B cell (primary cell): Measurements from ENCODE around the gene PSG2. TPM values are rescaled to one million over a fixed set of nuclear protein-coding genes. Genes with fewer than 3 reads are reported as not detected.
"Not testable (repeated sequence)": the region's sequence is repeated elsewhere in the genome, so short reads cannot be mapped to it uniquely, and the experiment has no call there.

Experiments
- ATAC-seq: fragments of 200-7000 bp; cut with Tn5 transposase; one replicate; pipeline ENCODE4 v1.10.0; 2021; ENCODE audit warnings: low read depth, mild to moderate bottlenecking, moderate number of reproducible peaks, moderate library complexity
- CTCF ChIA-PET: fragments of 350-600 bp; sonication (Branson Sonifier 250); formaldehyde crosslinking; loops from one replicate; lab custom pipeline; 2021; ENCODE audit warnings: antibody characterized with exemption, inconsistent platforms; lab: Charles Lee
- POLR2A ChIA-PET: fragments of 350-600 bp; sonication (Branson Sonifier 250); formaldehyde crosslinking; loops from one replicate; lab custom pipeline; 2021; ENCODE audit warnings: antibody characterized with exemption; lab: Charles Lee
- DNase-seq: peaks from one replicate; pipeline ENCODE4 v3.0.0; 2013
- H2AFZ ChIP-seq: 2 replicates; pipeline ENCODE4 v1.6.1; 2012; ENCODE audit warnings: mild to moderate bottlenecking, low read depth, low read length; ENCODE audit not compliant: insufficient read depth, poor library complexity, severe bottlenecking
- H3K27ac ChIP-seq, 2 donors: 1 replicate in 1 of 2; 2 replicates in 1 of 2; pipeline ENCODE4 v1.5.1; 2012 to 2013; ENCODE audit warnings: low read length in 2 of 2, mild to moderate bottlenecking in 2 of 2, moderate library complexity in 1 of 2
- H3K27me3 ChIP-seq, 4 experiments: fragments of 200-600 bp in 1 of 4; sonication (generic) in 1 of 4; replicated peaks in 1 of 4; 1 replicate in 2 of 4; 2 replicates in 2 of 4; pipeline versions ENCODE4 v1.6.1 to v1.7.0; 2013 to 2016; ENCODE audit warnings: low read length in 3 of 4, mild to moderate bottlenecking in 2 of 4, mixed read lengths in 1 of 4, moderate library complexity in 1 of 4; ENCODE audit not compliant: insufficient read depth in 4 of 4, control insufficient read depth in 3 of 4; ENCODE audit errors: control extremely low read depth in 1 of 4
- H3K36me3 ChIP-seq, 2 experiments: replicated peaks in 1 of 2; 1 replicate in 1 of 2; 2 replicates in 1 of 2; pipeline versions ENCODE4 v1.6.1 to v1.7.1; 2013; ENCODE audit warnings: low read length in 1 of 2; ENCODE audit not compliant: insufficient read depth in 2 of 2, control insufficient read depth in 1 of 2; ENCODE audit errors: control extremely low read depth in 1 of 2, extremely low read depth in 1 of 2
- H3K4me1 ChIP-seq, 2 donors: fragments of 200-600 bp in 1 of 2; sonication (generic) in 1 of 2; 1 replicate in 1 of 2; 2 replicates in 1 of 2; pipeline versions ENCODE4 v1.5.1 to v1.6.1; 2013 to 2017; ENCODE audit warnings: low read length in 2 of 2; ENCODE audit not compliant: control insufficient read depth in 2 of 2, insufficient read depth in 2 of 2
- H3K4me2 ChIP-seq: replicated peaks from 2 replicates; pipeline ENCODE3; 2012; ENCODE audit warnings: mild to moderate bottlenecking, low read depth, low read length; ENCODE audit not compliant: poor library complexity, severe bottlenecking
- H3K4me3 ChIP-seq, 5 experiments: fragments of 200-600 bp in 1 of 5; sonication (generic) in 1 of 5; 1 replicate in 3 of 5; 2 replicates in 2 of 5; pipeline versions ENCODE4 v1.5.1 to v1.7.0; 2011 to 2016; ENCODE audit warnings: low read length in 4 of 5, mild to moderate bottlenecking in 4 of 5, low read depth in 2 of 5, control low read depth in 1 of 5, moderate library complexity in 1 of 5; ENCODE audit not compliant: insufficient read depth in 1 of 5; ENCODE audit errors: control extremely low read depth in 1 of 5, extremely low read depth in 1 of 5
- H3K79me2 ChIP-seq: fragments of 200-600 bp; sonication (generic); one replicate; pipeline ENCODE4 v1.6.0; 2016; ENCODE audit warnings: low read length; ENCODE audit not compliant: control insufficient read depth, insufficient read depth
- H3K9ac ChIP-seq: fragments of 200-600 bp; sonication (generic); 2 replicates; pipeline ENCODE4 v1.6.1; 2017; ENCODE audit warnings: mild to moderate bottlenecking, low read length, moderate library complexity
- H3K9me3 ChIP-seq, 3 donors: one replicate each; pipeline versions ENCODE4 v1.6.1 to v1.7.1; 2013; ENCODE audit warnings: low read length in 2 of 3; ENCODE audit not compliant: control insufficient read depth in 2 of 3, insufficient read depth in 1 of 3; ENCODE audit errors: control extremely low read depth in 1 of 3
- H4K20me1 ChIP-seq: 2 replicates; pipeline ENCODE4 v1.6.0; 2012; ENCODE audit warnings: mild to moderate bottlenecking, low read length; ENCODE audit not compliant: insufficient read depth, control insufficient read depth, poor library complexity, severe bottlenecking
- H3K27ac Mint-ChIP-seq: one replicate; pipeline ENCODE4 v1.8.0; 2021; ENCODE audit warnings: mixed read lengths
- H3K27me3 Mint-ChIP-seq: one replicate; pipeline ENCODE4 v1.8.0; 2021; ENCODE audit warnings: mixed read lengths
- H3K4me1 Mint-ChIP-seq: one replicate; pipeline ENCODE4 v1.8.0; 2021; ENCODE audit warnings: mixed read lengths
- H3K4me3 Mint-ChIP-seq: one replicate; pipeline ENCODE4 v1.8.0; 2021; ENCODE audit warnings: mixed read lengths
- H3K9me3 Mint-ChIP-seq: one replicate; pipeline ENCODE4 v1.8.0; 2022; ENCODE audit warnings: mixed read lengths; ENCODE audit not compliant: insufficient read depth
- CTCF ChIP-seq: fragments of 200-600 bp; IDR thresholded peaks from one replicate; pipeline ENCODE4 v1.8.0; 2022; ENCODE audit warnings: antibody characterized with exemption, mild to moderate bottlenecking
- WGBS: methylation state at CpG from one replicate; pipeline ENCODE4 v1.1.5; 2013; ENCODE audit warnings: missing lambda C conversion rate; ENCODE audit not compliant: insufficient coverage; 5-methylcytosine and 5-hydroxymethylcytosine counted together
- intact Hi-C: fragments of 100-400 bp; cut with micrococcal nuclease; formaldehyde crosslinking; loops from one replicate; pipeline ENCODE4 v1.10.0; 2022
- polyA plus RNA-seq: library from polyadenylated mRNA; depleted of rRNA; stranded (reverse); fragments of >200 nt; gene quantifications from 2 replicates; pipeline ENCODE4 v1.2.3, GENCODE V29; 2012
- total RNA-seq, 2 donors: library from RNA; stranded (reverse); fragments of 120-200 nt in 1 of 2; gene quantifications; 1 replicate in 1 of 2; 2 replicates in 1 of 2; pipeline versions ENCODE4 v1.2.3 to v1.2.4, GENCODE V29; 2013 to 2022

PSG2 gene
- total and polyA plus RNA-seq, 2 donors (not counting 1 experiment from before 2014, with no cell fraction given) = not detected

GRCh38 chr19:43084196-43084832, 1.8 kb upstream of the PSG2 start:
- peak; percentile 28 for TF ChIP-seq CTCF
- ATAC-seq, H3K9me3 ChIP-seq, H3K9me3 Mint-ChIP-seq, H3K4me1 Mint-ChIP-seq, H3K4me3 ChIP-seq, H3K9ac ChIP-seq, H3K4me1 ChIP-seq, H3K27ac Mint-ChIP-seq, H4K20me1 ChIP-seq, H3K27me3 ChIP-seq, H3K4me3 Mint-ChIP-seq, CTCF ChIA-PET, intact Hi-C loops, H2AFZ ChIP-seq, H3K79me2 ChIP-seq, H3K36me3 ChIP-seq, H3K4me2 ChIP-seq, H3K27me3 Mint-ChIP-seq, H3K27ac ChIP-seq, POLR2A ChIA-PET: not testable (repeated sequence)
- 73% methylated on average over 4 of the region's 12 CpGs for WGBS
- peak; percentile 5 for DNase-seq

GRCh38 chr19:43083721-43084120, 1.2 kb upstream of the PSG2 start:
- H3K27ac Mint-ChIP-seq, H3K9me3 ChIP-seq, CTCF ChIA-PET, DNase-seq, H3K4me3 ChIP-seq, ATAC-seq, H3K27me3 ChIP-seq, H3K4me3 Mint-ChIP-seq, H3K27ac ChIP-seq, POLR2A ChIA-PET, H3K79me2 ChIP-seq, H3K4me2 ChIP-seq, H3K27me3 Mint-ChIP-seq, intact Hi-C loops, H3K4me1 ChIP-seq, H3K4me1 Mint-ChIP-seq, H3K9me3 Mint-ChIP-seq, H4K20me1 ChIP-seq, H3K36me3 ChIP-seq, H3K9ac ChIP-seq, H2AFZ ChIP-seq: not testable (repeated sequence)
- 93% methylated on average over 8 of the region's 9 CpGs for WGBS
